ENCODE measurements around the gene FOXP4. TPM values are rescaled to one million over a fixed set of nuclear protein-coding genes. Genes with fewer than 3 reads are reported as not detected.

Gene FOXP4
- total RNA-seq, 1 experiment from 2014 or later, result 32.3 TPM

- RAD21 ChIA-PET (ENCODE audit: low non-redundant PET in 1 of 2, low total read pairs in 2 of 2, uncharacterized antibody in 2 of 2, unreplicated experiment in 2 of 2), result no interaction called here
- no peaks in the 10 kb centered on the region for H3K9me3 ChIP-seq (ENCODE audit: control insufficient read depth in 1 of 2, insufficient read depth in 1 of 2, low read depth in 1 of 2, low read length in 2 of 2)
- no peak overlapping the region for H3K27ac ChIP-seq (ENCODE audit: low read depth, low read length)
- no peak for ATAC-seq
- no peaks in the 10 kb centered on the region for H4K20me1 ChIP-seq (ENCODE audit: insufficient read depth)
- DNase-seq (ENCODE audit: low read depth, low spot score), result no peak
- H3K4me2 ChIP-seq (ENCODE audit: low read length), result no peak overlapping the region
- H3K4me3 ChIP-seq (replicated peaks in 1 of 2; ENCODE audit: low read depth in 1 of 2, low read length in 2 of 2), result no peak overlapping the region
- CTCF ChIA-PET, result no interaction called here
- intact Hi-C loops (cut with micrococcal nuclease), result no loop called here
- POLR2A ChIA-PET, result no interaction called here
- no peaks in the 10 kb centered on the region; a peak in 1 of 4 replicates for H3K36me3 ChIP-seq (ENCODE audit: control insufficient read depth in 1 of 2, insufficient read depth in 2 of 2, low read length in 2 of 2)
- no peaks in the 10 kb centered on the region for H3K9me2 ChIP-seq (ENCODE audit: insufficient read depth)
- TF ChIP-seq SP1 (IDR thresholded peaks at IDR 0.05; ENCODE audit: low read depth), result no peak
- TF ChIP-seq SRF (IDR thresholded peaks at IDR 0.05; ENCODE audit: low read depth), result no peak
- TF ChIP-seq POLR2AphosphoS5 (IDR thresholded peaks at IDR 0.05; ENCODE audit: low read depth, low read length), result no peak
- TF ChIP-seq EZH2 (IDR thresholded peaks at IDR 0.05), result no peak
- TF ChIP-seq ZBTB33 (IDR thresholded peaks at IDR 0.05; ENCODE audit: extremely low read depth, insufficient replicate concordance, low read length), result no peak
- no peak for TF ChIP-seq ZFX (IDR thresholded peaks at IDR 0.05)
- TF ChIP-seq, protein P1, sequence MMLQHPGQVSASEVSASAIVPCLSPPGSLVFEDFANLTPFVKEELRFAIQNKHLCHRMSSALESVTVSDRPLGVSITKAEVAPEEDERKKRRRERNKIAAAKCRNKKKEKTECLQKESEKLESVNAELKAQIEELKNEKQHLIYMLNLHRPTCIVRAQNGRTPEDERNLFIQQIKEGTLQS (IDR thresholded peaks at IDR 0.05), result no peak
- no peak for TF ChIP-seq YY1 (IDR thresholded peaks at IDR 0.05; ENCODE audit: extremely low read depth, insufficient replicate concordance, low read depth, low read length)
- TF ChIP-seq TCF7L2 (IDR thresholded peaks at IDR 0.05; ENCODE audit: borderline replicate concordance, extremely low read depth, insufficient read depth, insufficient read length), result no peak
- no peak for TF ChIP-seq FOSL1 (IDR thresholded peaks at IDR 0.05; ENCODE audit: low read depth)
- TF ChIP-seq, protein P2, sequence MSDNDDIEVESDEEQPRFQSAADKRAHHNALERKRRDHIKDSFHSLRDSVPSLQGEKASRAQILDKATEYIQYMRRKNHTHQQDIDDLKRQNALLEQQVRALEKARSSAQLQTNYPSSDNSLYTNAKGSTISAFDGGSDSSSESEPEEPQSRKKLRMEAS (IDR thresholded peaks at IDR 0.05), result no peak
- no peak for TF ChIP-seq EZH2phosphoT487 (IDR thresholded peaks at IDR 0.05; ENCODE audit: borderline replicate concordance)
- TF ChIP-seq EGR1 (IDR thresholded peaks at IDR 0.05; ENCODE audit: low read depth), result no peak
- TF ChIP-seq CEBPB (IDR thresholded peaks at IDR 0.05; ENCODE audit: low read depth), result no peak
- no peak for TF ChIP-seq RAD21 (IDR thresholded peaks at IDR 0.05; ENCODE audit: low read depth)
- no peak for TF ChIP-seq ELF1 (IDR thresholded peaks at IDR 0.05; ENCODE audit: borderline replicate concordance, low read depth)
- TF ChIP-seq CBX3 (IDR thresholded peaks at IDR 0.05; ENCODE audit: low read depth), result no peak
- no peak for TF ChIP-seq REST (IDR thresholded peaks at IDR 0.05; ENCODE audit: low read depth)
- no peak for TF ChIP-seq ZNF274 (IDR thresholded peaks at IDR 0.05; ENCODE audit: low read depth, low read length)
- H3K79me2 ChIP-seq (ENCODE audit: insufficient read depth, low read length), result no peaks in the 10 kb centered on the region; the same call in 1 of the 2 replicates
- no peak overlapping the region for H2AFZ ChIP-seq (ENCODE audit: low read depth, low read length, poor library complexity, severe bottlenecking)
- H3K9ac ChIP-seq (ENCODE audit: low read length), result no peak overlapping the region
- peaks cover 30 to 39% of the 10 kb centered on the region in 2 experiments for H3K4me1 ChIP-seq (ENCODE audit: control insufficient read depth in 1 of 2, insufficient read depth in 2 of 2, low read length in 2 of 2)
- BruUV-seq (replicated peaks), result no TSS peak
- H3K27me3 ChIP-seq (ENCODE audit: insufficient read depth, low read length), result no peaks in the 10 kb centered on the region
These were observed 29.4 kb downstream of the FOXP4 start for GRCh38 chr6:41575598-41575997.

Measured in HCT116 (cell line).